NCI-H187 (cell line): Measurements from ENCODE around the gene LYPD6B.

Source experiments
- DNase-seq, 2 experiments: peaks; one replicate each; lab custom pipeline; 2025; lab: John Stamatoyannopoulos, UW

The LYPD6B gene

DNA sequence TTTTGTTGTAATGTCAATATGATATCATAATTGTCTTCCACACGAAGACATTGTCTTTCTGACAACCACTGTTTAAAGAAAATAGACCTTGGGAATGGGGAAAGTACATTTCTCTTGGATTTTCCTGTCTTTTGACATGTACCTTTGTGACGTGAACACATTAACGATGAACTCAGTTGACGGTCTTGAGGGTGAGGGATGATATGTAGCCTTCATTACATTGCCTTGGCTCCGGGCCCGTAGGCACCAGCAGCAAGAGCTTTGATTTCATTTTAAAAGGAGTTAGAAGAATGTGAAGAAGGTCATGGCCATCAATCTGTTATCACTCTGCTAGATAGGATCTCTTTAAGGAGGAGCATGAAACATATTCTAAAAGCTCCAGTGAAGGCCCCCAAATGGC lies 80.9 kb downstream of the LYPD6B start:
- DNase-seq, result no peak

DNA sequence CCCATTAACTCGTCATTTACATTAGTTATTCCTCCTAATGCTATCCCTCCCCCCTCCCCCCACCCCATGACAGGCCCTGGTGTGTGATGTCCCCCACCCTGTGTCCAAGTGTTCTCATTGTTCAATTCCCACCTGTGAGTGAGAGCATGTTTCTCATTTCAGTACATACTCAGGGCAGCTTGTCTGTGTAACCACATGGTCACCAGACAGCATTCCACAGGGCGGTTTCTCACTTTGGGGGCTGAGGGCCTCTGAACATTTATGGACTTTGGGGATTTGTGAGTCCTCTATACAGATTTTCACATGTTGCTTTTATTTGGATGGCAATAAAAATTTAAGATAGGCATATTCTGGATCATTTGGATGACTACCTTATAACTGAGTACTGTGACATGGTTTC lies 84.0 kb downstream of the LYPD6B start:
- DNase-seq, result no peak

DNA sequence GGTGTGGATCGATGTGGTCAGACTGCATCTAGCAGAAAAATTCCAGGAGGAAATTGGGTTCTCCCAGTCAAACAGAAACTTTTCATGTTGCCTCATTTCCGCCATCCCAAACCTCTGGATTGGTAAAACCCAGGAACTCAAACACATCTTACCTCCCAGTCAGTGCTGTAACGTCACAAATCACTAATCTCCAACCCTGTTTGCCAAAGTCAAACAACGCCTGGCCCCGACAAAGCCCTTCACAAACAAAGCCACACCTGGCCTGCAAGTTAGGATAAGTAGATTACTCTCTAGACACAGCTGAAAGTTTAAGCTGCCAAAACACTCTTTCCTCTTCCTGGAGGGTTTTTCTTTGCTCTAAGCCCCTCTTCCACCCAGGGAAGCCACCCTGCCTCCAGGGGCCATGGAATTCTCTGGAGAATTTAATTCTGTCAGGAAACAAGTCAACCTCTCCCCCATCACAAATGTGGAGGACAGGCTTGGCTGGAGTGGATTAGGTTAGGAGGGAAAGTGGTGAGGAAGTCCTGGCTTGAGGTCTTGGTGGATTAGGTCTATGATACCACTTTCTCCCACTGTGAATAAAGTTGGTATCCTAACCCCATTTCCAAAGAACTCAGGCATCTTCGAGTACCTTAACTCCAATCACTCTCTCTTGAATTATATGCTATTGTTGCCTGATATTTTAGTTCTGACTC lies 86.7 kb downstream of the LYPD6B start:
- no peak for DNase-seq

DNA sequence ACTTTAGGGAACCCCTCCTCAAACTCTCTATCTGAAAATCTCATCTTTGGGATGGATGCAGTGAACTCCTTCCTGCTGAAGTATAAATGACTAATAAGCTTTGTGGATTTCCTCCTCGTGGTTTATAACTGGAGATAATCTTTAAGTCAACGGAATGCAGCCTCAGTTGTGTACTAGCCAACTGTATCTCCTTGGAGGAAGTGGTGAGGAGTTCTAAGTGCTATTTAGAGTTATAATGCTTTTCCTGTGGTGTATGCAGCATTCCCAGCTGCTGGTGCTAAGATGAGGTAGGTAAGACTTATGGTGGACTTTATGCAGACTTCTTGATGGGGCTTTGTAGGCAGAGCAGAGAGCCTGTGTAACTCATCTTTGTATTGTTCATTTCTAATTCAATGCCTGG lies 90.9 kb downstream of the LYPD6B start:
- DNase-seq, result no peak

DNA sequence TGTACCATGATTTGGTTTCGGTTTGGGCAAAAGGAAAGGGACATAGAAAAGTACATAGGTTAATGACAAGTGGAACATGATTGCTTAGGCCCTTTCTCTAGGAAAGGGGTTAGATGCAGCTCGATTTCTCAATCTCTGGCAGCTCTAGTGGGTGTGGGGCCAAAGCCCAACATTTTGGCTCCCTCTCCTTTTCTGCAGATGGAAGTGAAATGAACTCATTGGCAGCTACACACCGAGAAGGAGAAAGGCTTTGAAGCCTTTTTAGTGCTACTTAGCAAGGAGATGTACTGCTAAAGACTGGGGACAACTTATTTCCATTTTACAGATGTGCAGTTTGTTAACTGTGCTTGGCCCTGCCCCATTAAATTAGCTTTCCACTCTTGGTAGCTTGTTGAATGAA lies 93.8 kb downstream of the LYPD6B start:
- no peak for DNase-seq

DNA sequence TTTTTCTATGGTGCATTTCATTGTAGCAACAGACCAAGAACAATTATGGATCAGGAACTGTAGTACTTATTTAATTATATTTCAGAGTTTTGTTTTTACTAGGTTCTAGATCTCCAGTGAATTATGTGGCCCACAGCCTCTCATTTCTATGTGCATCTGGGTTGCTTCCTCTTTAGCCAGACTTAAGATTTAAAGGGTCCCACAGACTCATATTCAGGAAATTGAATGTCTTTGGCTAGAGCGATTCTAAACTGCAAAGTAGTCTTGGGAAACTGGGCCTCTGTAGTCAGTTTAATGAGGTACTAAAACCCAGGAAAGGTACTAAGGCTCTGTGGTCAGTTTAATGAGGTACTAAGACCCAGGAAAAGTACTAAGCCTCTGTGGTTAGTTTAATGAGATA lies 94.4 kb downstream of the LYPD6B start:
- DNase-seq, result no peak

DNA sequence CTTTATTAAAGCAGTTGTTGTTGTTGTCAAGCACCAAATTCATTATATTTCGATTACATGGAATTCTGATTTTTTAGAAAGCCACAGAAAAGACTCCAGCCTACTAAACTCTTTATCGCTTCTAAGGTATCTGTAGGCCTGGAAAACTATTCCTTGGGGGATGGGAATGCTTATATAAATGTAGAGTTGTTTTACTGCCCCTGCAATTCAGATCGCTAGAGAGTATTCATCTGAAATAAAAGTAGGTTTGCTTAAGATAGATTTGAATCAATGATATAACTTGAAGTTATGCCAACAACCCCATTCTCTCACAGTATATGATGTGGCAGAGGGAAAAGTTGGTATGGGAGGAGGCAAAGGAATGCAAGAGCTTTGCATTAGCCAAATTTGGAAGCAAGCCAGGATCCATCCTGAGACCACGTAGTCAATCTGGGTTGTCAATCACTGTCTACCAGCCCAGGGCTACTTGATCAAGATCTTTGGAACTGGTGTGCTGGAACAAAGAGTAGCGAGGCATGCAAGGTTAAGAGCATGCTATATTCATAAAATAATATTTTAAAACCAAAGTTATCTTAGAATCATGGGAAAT lies 95.9 kb downstream of the LYPD6B start:
- DNase-seq, result no peak

DNA sequence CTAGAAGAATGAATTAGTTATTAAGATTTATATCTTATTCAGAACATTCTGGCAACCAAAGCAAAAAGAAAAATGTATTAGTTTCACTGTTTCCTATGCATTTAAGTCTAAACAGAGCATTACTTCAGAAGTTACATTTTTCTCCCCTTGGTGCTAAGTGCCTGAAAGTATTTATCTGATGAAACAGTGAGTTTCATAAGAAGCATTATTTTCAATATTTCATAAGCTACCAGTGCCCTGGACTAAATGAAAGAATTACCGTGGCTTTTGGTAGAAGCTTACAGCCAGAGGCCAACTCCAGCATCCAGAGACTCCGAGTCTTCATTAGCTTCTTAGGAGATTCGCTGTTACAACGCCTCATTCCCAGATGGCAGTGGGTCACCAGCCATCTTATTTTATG lies 97.6 kb downstream of the LYPD6B start:
- no peak for DNase-seq

DNA sequence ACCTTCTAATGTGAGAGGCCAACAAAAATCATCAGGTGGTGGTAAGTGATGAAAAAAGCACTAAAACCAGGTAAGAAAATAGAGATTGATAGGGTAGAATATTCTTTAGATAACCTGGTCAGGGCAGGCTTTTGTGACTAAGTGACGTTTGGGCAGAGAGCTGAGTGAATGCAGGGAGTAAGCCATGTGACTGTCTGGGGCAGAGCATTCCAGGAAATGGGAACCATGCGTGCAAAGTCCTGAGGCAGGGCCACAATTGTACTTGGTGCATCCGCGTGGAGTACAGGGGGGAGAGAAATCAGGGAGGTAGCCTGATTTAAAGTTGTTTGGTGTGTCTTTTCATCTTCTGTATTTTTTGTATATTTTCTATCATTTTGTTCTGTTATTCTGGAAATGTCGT lies 102.5 kb downstream of the LYPD6B start:
- no peak for DNase-seq

DNA sequence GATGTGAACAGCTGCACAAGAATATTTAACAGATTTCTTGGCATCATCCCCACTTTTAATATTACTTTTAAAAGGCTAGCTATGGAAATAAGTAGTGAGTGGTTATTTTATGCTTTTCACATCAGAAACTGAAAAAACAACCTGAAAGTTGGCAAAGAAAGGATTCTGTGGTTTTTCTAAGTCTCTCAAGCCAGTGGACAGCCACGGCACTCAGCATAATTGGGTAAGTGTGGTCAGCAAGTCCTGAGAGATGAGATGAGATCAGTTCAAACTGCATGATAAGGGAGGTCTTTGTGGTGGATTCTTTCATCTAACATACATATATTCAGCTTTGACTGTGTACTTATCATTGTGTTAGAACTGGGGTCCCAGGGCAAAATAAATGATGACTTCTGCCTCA lies 105.2 kb downstream of the LYPD6B start:
- DNase-seq, result no peak

DNA sequence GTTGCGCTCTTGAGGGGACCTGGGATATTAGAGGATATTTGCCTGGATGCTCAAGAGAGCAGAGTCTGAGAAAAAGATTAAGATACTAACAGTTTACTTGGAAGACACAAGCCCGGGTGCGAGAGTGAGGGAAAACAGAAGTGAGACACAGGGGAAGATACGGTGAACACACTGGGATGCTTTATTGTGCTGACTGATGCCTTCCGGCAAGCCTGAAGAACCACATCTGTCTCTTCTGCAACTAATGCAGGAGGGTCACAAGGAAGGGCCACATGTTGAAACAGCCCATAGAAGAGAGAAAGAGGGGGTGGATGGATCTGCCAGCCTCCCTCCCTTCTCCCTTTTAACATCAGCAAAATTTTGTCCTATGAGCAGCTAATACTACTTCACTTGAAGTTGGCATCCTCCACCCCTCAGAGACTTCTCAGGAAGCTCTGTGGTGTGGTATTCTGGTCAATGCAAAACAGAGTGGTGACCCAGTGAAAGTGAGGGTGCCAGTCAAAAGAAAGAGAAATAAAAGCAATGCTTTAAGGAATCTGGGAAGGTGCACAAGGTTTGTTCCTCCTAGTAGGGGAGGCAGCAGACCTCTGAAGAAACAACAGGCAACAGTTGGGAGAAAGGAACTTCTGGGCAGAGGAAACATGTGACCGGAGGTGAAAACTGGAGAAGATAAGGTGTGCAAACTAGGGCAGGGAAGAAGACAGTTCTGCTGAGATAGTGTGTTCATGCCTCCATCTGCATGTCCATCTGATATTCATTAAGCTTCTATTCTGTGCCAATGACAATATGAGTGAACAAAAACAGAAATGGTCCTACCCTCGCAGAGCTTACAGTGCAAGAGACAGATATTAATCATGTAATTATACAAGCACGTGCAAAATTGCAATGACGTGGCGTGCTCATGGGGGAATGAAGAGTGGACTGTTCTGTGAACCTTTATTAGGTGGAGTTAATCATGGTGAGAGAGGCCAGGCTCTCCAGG lies 107.1 kb downstream of the LYPD6B start:
- no peak for DNase-seq

DNA sequence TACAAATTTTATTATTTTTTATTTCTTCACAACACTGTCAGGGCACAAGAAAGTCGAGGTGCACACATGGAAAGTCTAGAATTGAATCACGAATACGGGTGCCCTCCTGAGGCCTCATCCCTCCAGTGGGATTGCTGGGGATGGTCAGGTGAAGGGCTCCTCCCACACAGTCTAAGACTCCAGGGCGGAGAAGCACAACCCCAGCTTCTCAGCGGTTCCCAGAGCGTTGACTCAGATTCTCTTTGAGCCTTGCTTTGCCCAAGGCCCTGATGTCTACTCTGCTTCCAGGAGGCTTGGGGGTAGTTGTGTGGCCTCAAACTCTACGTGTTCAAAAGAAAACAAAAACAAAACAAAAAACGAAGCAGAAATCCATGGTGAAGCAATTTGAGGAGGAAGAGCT lies 108.4 kb downstream of the LYPD6B start:
- DNase-seq, result no peak

DNA sequence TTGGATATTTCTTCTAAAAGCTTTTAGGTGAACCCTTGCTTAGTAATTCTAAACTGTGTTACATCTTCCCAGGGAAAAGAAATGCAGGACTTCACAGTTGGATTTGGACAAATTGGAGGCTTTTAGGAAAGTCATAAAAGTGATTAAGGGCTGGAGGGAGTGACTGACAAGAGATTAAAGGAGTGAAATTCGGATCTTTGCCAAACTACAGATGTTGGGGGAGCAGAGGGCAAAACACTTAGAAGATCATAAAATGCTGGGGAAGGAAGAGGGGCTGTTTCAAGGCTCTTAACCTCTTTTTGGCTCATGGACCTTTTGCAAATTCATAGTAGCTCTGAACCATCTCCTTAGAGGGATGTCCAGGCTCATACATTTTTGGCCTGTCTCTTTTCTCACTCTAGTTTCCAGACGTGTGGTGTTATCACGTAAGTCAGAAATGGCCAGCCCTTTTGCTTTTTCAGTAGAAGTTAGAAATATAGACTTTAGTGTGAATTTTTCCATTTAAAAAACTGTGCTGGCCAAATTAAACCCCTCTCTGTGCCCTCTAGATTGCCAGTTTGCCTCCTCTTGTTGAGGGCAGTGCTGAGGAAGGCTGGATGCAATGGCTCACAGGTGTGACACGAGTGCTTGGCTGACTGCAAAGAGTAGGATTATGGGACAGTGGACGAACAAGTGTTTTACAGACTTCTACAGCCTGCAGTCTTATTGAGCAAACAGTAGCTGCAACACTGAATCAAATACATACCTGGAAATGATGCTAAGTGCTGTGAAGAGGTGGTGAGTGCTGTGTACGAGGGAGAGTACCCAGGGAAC lies 109.9 kb downstream of the LYPD6B start:
- no peak for DNase-seq

DNA sequence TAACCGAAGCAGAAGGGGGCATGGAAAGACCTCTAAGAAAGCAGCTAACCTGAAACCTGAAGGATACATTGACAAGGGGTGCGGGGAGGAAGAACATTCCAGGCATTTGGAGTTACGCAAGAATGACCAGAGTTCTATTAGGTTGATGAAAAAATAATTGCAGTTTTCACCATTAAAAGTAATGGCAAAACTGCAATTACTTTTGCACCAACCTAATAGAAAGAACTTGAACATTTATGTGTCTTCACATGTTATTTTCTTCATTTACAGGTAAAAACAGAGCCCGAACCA lies 110.5 kb downstream of the LYPD6B start:
- DNase-seq, result no peak

DNA sequence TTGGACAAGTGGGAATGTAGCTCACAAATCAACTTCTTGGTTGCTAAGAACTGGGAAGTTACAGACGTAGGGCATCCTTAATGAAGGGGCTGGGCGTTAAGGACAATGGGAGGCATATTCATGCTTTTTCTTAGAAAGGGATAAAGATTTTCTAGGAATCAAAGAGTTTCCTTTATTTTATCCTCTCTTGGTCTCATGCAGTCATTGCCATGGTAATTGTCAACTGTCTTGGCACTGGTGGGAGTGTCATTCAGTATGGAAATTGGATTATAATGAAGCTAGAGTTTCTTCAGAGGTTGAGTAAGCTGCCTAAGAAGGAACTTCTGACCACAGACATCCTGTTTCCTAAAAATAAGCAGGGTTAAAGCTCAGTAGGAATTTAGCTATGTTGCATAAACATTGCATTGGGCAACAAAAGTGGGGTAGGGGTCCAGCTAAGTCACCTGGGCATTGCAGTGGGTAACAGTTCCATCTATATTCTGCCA lies 114.0 kb downstream of the LYPD6B start:
- DNase-seq, result no peak

DNA sequence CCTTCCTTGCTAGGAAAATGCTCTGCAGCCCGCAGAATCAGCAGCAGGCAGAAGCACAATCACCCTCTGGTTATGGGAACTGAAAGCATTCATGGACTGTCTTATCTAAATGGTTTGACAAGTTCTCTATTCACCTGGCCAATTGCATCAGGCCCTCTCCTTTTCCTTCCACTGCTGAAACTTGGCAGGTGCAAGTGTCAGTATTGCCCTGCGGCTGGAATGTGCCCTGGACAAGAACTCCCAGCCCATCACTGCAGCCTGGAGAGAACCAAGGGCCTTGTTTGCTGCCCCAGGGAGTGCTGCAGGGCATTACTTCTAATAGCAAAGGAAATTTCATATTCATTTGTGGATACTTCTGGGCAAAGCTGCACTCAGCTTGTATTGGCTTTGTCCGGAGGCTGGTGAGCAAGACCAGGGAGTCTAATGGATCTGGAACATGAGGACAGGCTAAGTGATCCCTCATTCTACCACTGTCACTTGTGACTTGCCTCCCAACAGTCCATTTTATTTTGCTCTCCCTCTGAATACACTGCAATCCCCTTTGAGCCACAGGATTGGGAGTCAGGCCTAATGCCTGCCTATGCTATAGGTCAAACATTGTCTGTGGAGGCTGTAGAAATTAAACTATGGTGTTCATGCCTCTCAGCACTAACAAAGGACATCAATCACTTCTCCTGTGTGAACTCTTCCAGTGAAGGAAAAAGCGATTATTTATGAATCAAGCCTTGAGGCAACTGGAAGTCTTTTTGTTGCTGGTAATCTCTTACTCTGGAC lies 116.9 kb downstream of the LYPD6B start:
- no peak for DNase-seq

DNA sequence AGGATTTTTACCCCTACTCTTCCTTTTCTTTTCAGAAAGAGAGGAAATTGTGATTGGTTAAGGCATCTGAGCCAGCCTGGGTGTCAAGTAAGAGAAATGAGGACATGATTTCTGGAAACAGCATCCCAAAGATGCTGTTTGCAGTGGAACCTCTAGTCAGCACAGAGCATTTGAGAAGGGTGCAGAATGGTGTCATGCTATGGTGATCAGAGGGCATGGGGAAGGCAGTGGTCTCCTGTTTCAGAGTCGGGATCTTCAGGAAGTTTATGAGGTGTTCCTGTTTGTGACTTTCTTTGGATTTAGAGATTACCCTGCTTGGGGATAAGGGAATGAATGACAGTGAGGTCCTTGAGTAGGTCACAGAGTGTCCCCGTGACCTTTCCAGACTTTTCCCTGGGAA lies 117.5 kb downstream of the LYPD6B start:
- no peak for DNase-seq

DNA sequence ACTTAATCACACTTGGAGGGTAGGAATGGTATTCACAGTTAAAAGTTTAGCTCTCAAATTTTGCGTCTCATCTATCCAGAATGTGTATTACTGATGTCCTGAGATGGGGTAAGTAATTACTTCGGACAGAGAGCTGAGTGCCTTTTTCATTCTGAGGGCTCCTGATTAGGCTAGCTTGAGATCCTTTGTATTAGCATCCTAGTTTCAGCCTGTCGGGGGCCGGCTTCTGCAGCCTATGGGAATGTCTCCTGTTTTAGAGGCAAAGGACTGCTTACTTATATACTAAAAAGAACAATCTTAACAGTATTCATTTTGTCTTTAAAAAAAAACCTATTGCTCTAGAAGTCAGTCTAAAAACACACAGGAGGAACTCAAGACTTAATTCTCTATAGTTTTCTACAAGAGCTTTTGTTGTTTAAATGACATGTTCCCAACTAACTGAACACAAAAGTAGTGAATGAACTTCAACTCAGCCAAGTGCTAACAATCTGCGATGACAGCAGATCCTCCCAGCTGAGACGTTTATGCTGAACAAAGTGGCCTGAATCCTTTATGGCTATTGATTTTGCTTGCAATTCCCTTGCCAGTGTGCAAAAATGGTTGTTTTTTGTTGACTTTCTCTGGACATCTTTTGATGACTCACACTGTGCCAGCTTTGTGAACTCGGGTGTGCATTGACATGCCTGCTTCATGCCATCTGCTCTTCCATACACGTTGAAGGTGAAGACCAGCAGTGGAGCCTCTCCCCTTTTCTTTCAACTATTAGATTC lies 118.7 kb downstream of the LYPD6B start:
- DNase-seq, result no peak

DNA sequence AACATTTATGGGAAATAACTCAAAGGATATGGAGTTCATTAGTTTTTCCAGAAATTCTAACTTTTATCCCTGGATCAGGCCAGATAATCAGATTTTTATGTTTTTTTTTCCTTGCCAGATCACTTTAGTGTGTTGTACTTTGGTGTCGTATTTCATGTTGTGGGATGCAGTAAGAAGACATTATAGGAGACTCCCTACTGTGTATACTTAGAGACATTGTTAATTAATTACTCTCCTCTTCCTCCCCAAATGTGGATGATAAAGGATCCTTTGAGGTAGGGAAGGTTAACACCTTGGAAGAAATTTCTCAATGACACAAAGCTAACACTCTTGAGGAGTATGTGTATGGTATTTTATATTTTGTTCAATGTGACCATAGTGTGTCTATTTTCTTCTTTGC lies 120.5 kb downstream of the LYPD6B start:
- no peak for DNase-seq

DNA sequence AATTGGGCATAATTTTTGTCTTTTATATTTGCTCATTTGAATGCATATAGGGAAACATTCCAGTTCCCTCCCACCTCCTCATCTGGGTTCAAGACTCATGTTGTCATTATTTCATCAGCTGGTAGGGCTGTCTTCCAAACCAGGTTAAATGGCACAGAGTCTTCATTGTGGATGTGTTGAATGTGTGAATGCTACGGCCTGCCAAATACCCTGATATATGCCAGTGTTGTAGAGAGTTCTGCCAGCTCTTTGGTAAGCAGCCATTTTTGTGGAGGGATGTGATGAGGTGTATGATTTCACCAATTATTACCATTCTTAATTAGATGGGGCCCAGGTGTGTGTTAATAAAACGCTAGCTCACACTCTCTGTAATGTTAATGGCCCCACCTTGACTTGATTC lies 121.7 kb downstream of the LYPD6B start:
- DNase-seq, result no peak
